NCI-H2227 (cell line): Measurements from ENCODE around the gene QPCT.
A peak's percentile ranks its signal among the peaks of the same experiment; 100 is the strongest.
"Not testable (repeated sequence)": the region's sequence is repeated elsewhere in the genome, so short reads cannot be mapped to it uniquely, and the experiment has no call there.

Experiments
- DNase-seq: peaks from one replicate; lab custom pipeline; 2025; ENCODE audit not compliant: unreplicated experiment; lab: John Stamatoyannopoulos, UW

QPCT gene

GRCh38 chr2:37357530-37357929 lies 13.1 kb downstream of the QPCT start:
- DNase-seq, result no peak

- DNase-seq, result no peak
Measured at GRCh38 chr2:37358466-37358865, 14.0 kb downstream of the QPCT start.

- no peak for DNase-seq
Measured at GRCh38 chr2:37361216-37361815, 16.9 kb downstream of the QPCT start.

GRCh38 chr2:37361994-37362698 lies 17.7 kb downstream of the QPCT start:
- DNase-seq, result no peak

- DNase-seq, result no peak
Measured at GRCh38 chr2:37364351-37364750, 19.9 kb downstream of the QPCT start.

GRCh38 chr2:37365669-37366068 lies 21.2 kb downstream of the QPCT start:
- no peak for DNase-seq

GRCh38 chr2:37366773-37367172 lies 22.3 kb downstream of the QPCT start:
- peak; percentile 43 for DNase-seq

GRCh38 chr2:37367310-37367709 lies 22.9 kb downstream of the QPCT start:
- DNase-seq, result no peak

GRCh38 chr2:37367984-37368383 lies 23.6 kb downstream of the QPCT start:
- no peak for DNase-seq

GRCh38 chr2:37370666-37371065 lies 26.2 kb downstream of the QPCT start:
- DNase-seq, result no peak

- no peak for DNase-seq
Measured at GRCh38 chr2:37372000-37372399, 27.6 kb downstream of the QPCT start.

- no peak for DNase-seq
Measured at GRCh38 chr2:37375741-37376288, 31.4 kb downstream of the QPCT start.

- DNase-seq, result no peak
Measured at GRCh38 chr2:37376421-37377186, 32.2 kb downstream of the QPCT start.

GRCh38 chr2:37377187-37377532 lies 32.7 kb downstream of the QPCT start:
- DNase-seq, result no peak

GRCh38 chr2:37378411-37378810 lies 34.0 kb downstream of the QPCT start:
- DNase-seq, result no peak

GRCh38 chr2:37379881-37380296 lies 35.5 kb downstream of the QPCT start:
- DNase-seq, result no peak

GRCh38 chr2:37380787-37381186 lies 36.4 kb downstream of the QPCT start:
- not testable (repeated sequence) for DNase-seq

- DNase-seq, result not testable (repeated sequence)
Measured at GRCh38 chr2:37384261-37384660, 39.8 kb downstream of the QPCT start.

GRCh38 chr2:37387148-37387835 lies 42.9 kb downstream of the QPCT start:
- no peak for DNase-seq

- no peak for DNase-seq
Measured at GRCh38 chr2:37388074-37388473, 43.6 kb downstream of the QPCT start.

- DNase-seq, result no peak
Measured at GRCh38 chr2:37389395-37389794, 45.0 kb downstream of the QPCT start.
